Measurements from ENCODE around the gene PP2D1. TPM values are rescaled to one million over a fixed set of nuclear protein-coding genes. Genes with fewer than 3 reads are reported as not detected.
A peak's percentile ranks its signal among the peaks of the same experiment; 100 is the strongest.

PP2D1 gene
- total RNA-seq: not detected

GRCh38 chr3:20012164-20012563 lies at the start of gene PP2D1:
Gene PP2D1, minus strand, starts transcription at chr3:20012264. Its CDS starts 192 bp downstream, at chr3:20012072.
- intact Hi-C loops (cut with DNase I): no loop called here
- no peak for DNase-seq (ENCODE audit: extremely low spot score in 2 of 2)
- TF ChIP-seq CTCF (IDR thresholded peaks at IDR 0.05) (no peak), POLR2A (IDR thresholded peaks at IDR 0.05) (no peak), POLR2AphosphoS5 (IDR thresholded peaks at IDR 0.05; ENCODE audit: insufficient read depth in 1 of 2, low read depth in 1 of 2) (no peak)

GRCh38 chr3:20060974-20061685 lies 49.1 kb upstream of the PP2D1 start:
- peak overlapping the region in 1 of 2 donors; percentile 1 for H3K4me3 ChIP-seq

More at GRCh38 chr3:20012164-20012563, at the start of gene PP2D1:
- Histone ChIP-seq H3K4me3 (no peak within 1 kb of the TSS), H3K9me3 (no peaks in the 10 kb centered on the region), H3K27me3 (no peaks in the 10 kb centered on the region), H3K4me1 (no peaks in the 10 kb centered on the region), H3K27ac (no peak within 1 kb of the TSS), H3K36me3 (no peaks in the 10 kb centered on the region)

GRCh38 chr3:20059929-20060328 lies 47.9 kb upstream of the PP2D1 start:
- no peak overlapping the region for H3K27ac ChIP-seq
- no peaks in the 10 kb centered on the region for H3K9me3 ChIP-seq
- no peak for TF ChIP-seq POLR2AphosphoS5 (IDR thresholded peaks at IDR 0.05; ENCODE audit: insufficient read depth in 1 of 2, low read depth in 1 of 2)
- no peak for TF ChIP-seq CTCF (IDR thresholded peaks at IDR 0.05)
- TF ChIP-seq POLR2A (IDR thresholded peaks at IDR 0.05): no peak
- H3K36me3 ChIP-seq: no peaks in the 10 kb centered on the region
- H3K4me1 ChIP-seq: peaks cover 70% of the 10 kb centered on the region
- intact Hi-C loops (cut with DNase I): no loop called here
- no peak overlapping the region for H3K4me3 ChIP-seq
- H3K27me3 ChIP-seq: no peaks in the 10 kb centered on the region
- DNase-seq (ENCODE audit: extremely low spot score in 2 of 2): no peak

More at GRCh38 chr3:20060974-20061685, 49.1 kb upstream of the PP2D1 start:
- peak; percentile 9 to 74 for TF ChIP-seq POLR2AphosphoS5 (IDR thresholded peaks at IDR 0.05; ENCODE audit: insufficient read depth in 1 of 2, low read depth in 1 of 2)
- no peak for TF ChIP-seq POLR2A (IDR thresholded peaks at IDR 0.05)
- TF ChIP-seq CTCF (IDR thresholded peaks at IDR 0.05): no peak
- peak overlapping the region; percentile 70 for H3K27ac ChIP-seq
- H3K36me3 ChIP-seq: no peaks in the 10 kb centered on the region
- no peaks in the 10 kb centered on the region for H3K27me3 ChIP-seq
- H3K9me3 ChIP-seq: no peaks in the 10 kb centered on the region
- peaks cover 70% of the 10 kb centered on the region for H3K4me1 ChIP-seq
- intact Hi-C loops (cut with DNase I): no loop called here
- DNase-seq (ENCODE audit: extremely low spot score in 2 of 2): no peak

GRCh38 chr3:20057612-20058180 lies 45.6 kb upstream of the PP2D1 start:
- DNase-seq (ENCODE audit: extremely low spot score in 2 of 2): no peak
- Histone ChIP-seq H3K4me3 (no peak overlapping the region), H3K36me3 (no peaks in the 10 kb centered on the region), H3K27ac (peak overlapping the region; percentile 56), H3K9me3 (no peaks in the 10 kb centered on the region), H3K4me1 (peaks cover 67% of the 10 kb centered on the region), H3K27me3 (no peaks in the 10 kb centered on the region)
- intact Hi-C loops (cut with DNase I): no loop called here
- TF ChIP-seq POLR2AphosphoS5 (IDR thresholded peaks at IDR 0.05; ENCODE audit: insufficient read depth in 1 of 2, low read depth in 1 of 2): no peak

GRCh38 chr3:20056725-20057611 lies 44.9 kb upstream of the PP2D1 start:
- DNase-seq (ENCODE audit: extremely low spot score in 2 of 2): no peak
- no peaks in the 10 kb centered on the region for H3K36me3 ChIP-seq
- intact Hi-C loops (cut with DNase I): no loop called here
- TF ChIP-seq POLR2AphosphoS5 (IDR thresholded peaks at IDR 0.05; ENCODE audit: insufficient read depth in 1 of 2, low read depth in 1 of 2) (no peak), POLR2A (IDR thresholded peaks at IDR 0.05) (no peak), CTCF (IDR thresholded peaks at IDR 0.05) (no peak)
- no peaks in the 10 kb centered on the region for H3K9me3 ChIP-seq
- H3K4me1 ChIP-seq: peaks cover 67% of the 10 kb centered on the region
- no peaks in the 10 kb centered on the region for H3K27me3 ChIP-seq
- peak overlapping the region; percentile 56 for H3K27ac ChIP-seq
- no peak overlapping the region for H3K4me3 ChIP-seq

All from vagina (tissue), 2 donors.